Loucy (cell line): Measurements from ENCODE around the gene SH2D3C.

Experiments
- H2AFZ ChIP-seq: fragments of 200-600 bp; sonication (generic); 2 replicates; pipeline ENCODE4 v1.6.0; 2016; ENCODE audit warnings: antibody characterized with exemption, mild to moderate bottlenecking, low read length, moderate library complexity
- H3F3A ChIP-seq: fragments of 200-600 bp; 2 replicates; pipeline ENCODE4 v1.6.0; 2016; ENCODE audit warnings: antibody characterized with exemption, low read depth, mild to moderate bottlenecking
- H3K27me3 ChIP-seq: fragments of 200-600 bp; sonication (generic); 2 replicates; pipeline ENCODE4 v1.6.1; 2014; ENCODE audit warnings: low read length, mild to moderate bottlenecking; ENCODE audit not compliant: insufficient read depth, poor library complexity, severe bottlenecking
- H3K36me3 ChIP-seq: fragments of 200-600 bp; sonication (generic); 2 replicates; pipeline ENCODE4 v1.6.1; 2016; ENCODE audit warnings: low read length; ENCODE audit not compliant: insufficient read depth
- H3K4me1 ChIP-seq: fragments of 200-600 bp; sonication (generic); 2 replicates; pipeline ENCODE4 v1.5.1; 2014; ENCODE audit warnings: low read length, mild to moderate bottlenecking; ENCODE audit not compliant: insufficient read depth, poor library complexity, severe bottlenecking
- H3K4me2 ChIP-seq: fragments of 200-600 bp; sonication (generic); 2 replicates; pipeline ENCODE4 v1.6.0; 2014; ENCODE audit warnings: antibody characterized with exemption, low read length, low read depth, mild to moderate bottlenecking; ENCODE audit not compliant: poor library complexity, severe bottlenecking
- H3K4me3 ChIP-seq: fragments of 200-600 bp; sonication (generic); 2 replicates; pipeline ENCODE4 v1.5.1; 2014; ENCODE audit warnings: low read length, mild to moderate bottlenecking, mixed read lengths; ENCODE audit not compliant: poor library complexity, severe bottlenecking
- H3K79me2 ChIP-seq: fragments of 200-600 bp; sonication (generic); 2 replicates; pipeline ENCODE4 v1.6.1; 2014; ENCODE audit warnings: low read length; ENCODE audit not compliant: insufficient read depth
- H3K9ac ChIP-seq: fragments of 200-600 bp; sonication (generic); 2 replicates; pipeline ENCODE4 v1.6.0; 2014; ENCODE audit warnings: mild to moderate bottlenecking, low read depth, low read length, moderate library complexity; ENCODE audit not compliant: poor library complexity, severe bottlenecking
- H3K9me2 ChIP-seq: fragments of 200-600 bp; sonication (generic); replicated peaks from 2 replicates; pipeline ENCODE4 v1.6.1; 2016; ENCODE audit warnings: low read depth, low read length, mixed read lengths
- H3K9me3 ChIP-seq: fragments of 200-600 bp; sonication (generic); 2 replicates; pipeline ENCODE4 v1.6.1; 2014; ENCODE audit warnings: mild to moderate bottlenecking, antibody characterized with exemption, low read length, low read depth; ENCODE audit not compliant: insufficient read depth
- H4K20me1 ChIP-seq: fragments of 200-600 bp; sonication (generic); 2 replicates; pipeline ENCODE4 v1.6.0; 2014; ENCODE audit warnings: antibody characterized with exemption, low read length, mild to moderate bottlenecking; ENCODE audit not compliant: insufficient read depth, poor library complexity, severe bottlenecking
- CTCF ChIP-seq: fragments of 200-600 bp; sonication (generic); conservative IDR thresholded peaks from 2 replicates; pipeline ENCODE4 v1.5.1; 2014; ENCODE audit warnings: mild to moderate bottlenecking, antibody characterized with exemption, low read length
- EZH2phosphoT487 ChIP-seq: fragments of 200-600 bp; IDR thresholded peaks from 2 replicates; pipeline ENCODE4 v1.6.1; 2018; ENCODE audit warnings: antibody characterized with exemption, mild to moderate bottlenecking, moderate library complexity, borderline replicate concordance

The SH2D3C gene

GRCh38 chr9:127788337-127789011 lies 10.0 kb upstream of the SH2D3C start:
- peak overlapping the region; percentile 99 for H3K4me2 ChIP-seq
- H3K4me1 ChIP-seq, result peaks cover 56% of the 10 kb centered on the region
- H3K27me3 ChIP-seq, result peaks cover 4% of the 10 kb centered on the region
- H3K9me3 ChIP-seq, result no peaks in the 10 kb centered on the region
- H2AFZ ChIP-seq, result no peak overlapping the region
- peaks cover 9% of the 10 kb centered on the region; the same call in 1 of the 2 replicates for H3F3A ChIP-seq
- H4K20me1 ChIP-seq, result peaks cover 58% of the 10 kb centered on the region
- TF ChIP-seq EZH2phosphoT487 (no peak), CTCF (no peak)
- H3K9me2 ChIP-seq, result no peaks in the 10 kb centered on the region
- H3K36me3 ChIP-seq, result peaks cover 59% of the 10 kb centered on the region
- H3K79me2 ChIP-seq, result peaks cover 85% of the 10 kb centered on the region
- H3K9ac ChIP-seq, result peak overlapping the region; percentile 97
- H3K4me3 ChIP-seq, result peak overlapping the region; percentile 81

- H3K9me3 ChIP-seq, result no peaks in the 10 kb centered on the region
- no peaks in the 10 kb centered on the region for H3K9me2 ChIP-seq
- peaks cover 4% of the 10 kb centered on the region for H3K27me3 ChIP-seq
- H3K4me2 ChIP-seq, result peak overlapping the region; percentile 99
- TF ChIP-seq CTCF (peak; percentile 74), EZH2phosphoT487 (no peak)
- H3K36me3 ChIP-seq, result peaks cover 51% of the 10 kb centered on the region
- H3F3A ChIP-seq, result peaks cover 21% of the 10 kb centered on the region
- peak overlapping the region; percentile 81 for H3K4me3 ChIP-seq
- peaks cover 71% of the 10 kb centered on the region for H3K79me2 ChIP-seq
- no peak overlapping the region for H2AFZ ChIP-seq
- H3K9ac ChIP-seq, result peak overlapping the region; percentile 97
- H3K4me1 ChIP-seq, result peaks cover 61% of the 10 kb centered on the region
- H4K20me1 ChIP-seq, result peaks cover 52% of the 10 kb centered on the region
Measured at GRCh38 chr9:127786773-127787104, 8.3 kb upstream of the SH2D3C start.

GRCh38 chr9:127785933-127786772 lies 7.7 kb upstream of the SH2D3C start, which contains the start of gene CDK9:
TSS of gene CDK9 (plus strand) at chr9:127786034. CDS start at chr9:127786149, 115 bp downstream.
- H3K36me3 ChIP-seq, result peaks cover 45% of the 10 kb centered on the region
- peak within 1 kb of the TSS; percentile 97 for H3K9ac ChIP-seq
- peaks cover 71% of the 10 kb centered on the region for H3K79me2 ChIP-seq
- peaks cover 67% of the 10 kb centered on the region for H3K4me1 ChIP-seq
- H3K4me3 ChIP-seq, result peak within 1 kb of the TSS; percentile 81
- no peaks in the 10 kb centered on the region for H3K9me2 ChIP-seq
- peaks cover 52% of the 10 kb centered on the region for H4K20me1 ChIP-seq
- H2AFZ ChIP-seq, result peak within 1 kb of the TSS; percentile 69; the same call in 1 of the 2 replicates
- peak within 1 kb of the TSS; percentile 99 for H3K4me2 ChIP-seq
- H3K27me3 ChIP-seq, result peaks cover 4% of the 10 kb centered on the region
- H3F3A ChIP-seq, result peaks cover 23% of the 10 kb centered on the region
- TF ChIP-seq EZH2phosphoT487 (no peak), CTCF (no peak)
- no peaks in the 10 kb centered on the region for H3K9me3 ChIP-seq
